Endothelial cell of umbilical vein (primary cell): ENCODE measurements around the gene DIAPH3. TPM values are rescaled to one million over a fixed set of nuclear protein-coding genes. Genes with fewer than 3 reads are reported as not detected.

ENCODE experiments used
- BruUV-seq: library from RNA; stranded (reverse); fragments of 400-500 nt; replicated peaks from 2 replicates; lab custom pipeline; 2021; lab: Mats Ljungman, UMichigan
- CTCF ChIA-PET: fragments of 300-600, 350-600 bp; sonication (Branson Sonifier 250); formaldehyde crosslinking; loops from one replicate; lab custom pipeline; 2021; ENCODE audit warnings: antibody characterized with exemption, inconsistent platforms; lab: Charles Lee
- POLR2A ChIA-PET: fragments of 300-600, 350-600 bp; sonication (Branson Sonifier 250); formaldehyde crosslinking; loops from one replicate; lab custom pipeline; 2021; ENCODE audit warnings: antibody characterized with exemption, inconsistent platforms; lab: Charles Lee
- DNase-seq: peaks from one replicate; pipeline ENCODE4 v3.0.0-alpha.2; 2011; ENCODE audit warnings: low read depth, low spot score
- FAIRE-seq: peaks from 2 replicates; lab custom pipeline; 2011; peaks lifted over from hg19 to GRCh38; lab: Jason Lieb, UNC
- H2AFZ ChIP-seq: 2 replicates; pipeline ENCODE4 v1.6.0; 2012; ENCODE audit warnings: low read depth, low read length, control low read depth, inconsistent platforms
- H3K27ac ChIP-seq: 2 replicates; pipeline ENCODE4 v1.5.1; 2011; ENCODE audit warnings: low read depth, mild to moderate bottlenecking, control low read depth, low read length, moderate library complexity; ENCODE audit not compliant: insufficient read depth
- H3K27me3 ChIP-seq, 2 experiments: 2 replicates each; pipeline versions ENCODE4 v1.6.0 to v1.6.1; 2011; ENCODE audit warnings: low read length in 2 of 2, mixed read lengths in 1 of 2; ENCODE audit not compliant: control insufficient read depth in 2 of 2, insufficient read depth in 2 of 2
- H3K36me3 ChIP-seq, 2 experiments: 2 replicates in 1 of 2; 3 replicates in 1 of 2; pipeline ENCODE4 v1.5.1; 2011; ENCODE audit warnings: low read length in 2 of 2, mild to moderate bottlenecking in 1 of 2, moderate library complexity in 1 of 2; ENCODE audit not compliant: control insufficient read depth in 2 of 2, insufficient read depth in 2 of 2; ENCODE audit errors: extremely low read depth in 1 of 2
- H3K4me1 ChIP-seq: 3 replicates; pipeline ENCODE4 v1.5.1; 2011; ENCODE audit warnings: mild to moderate bottlenecking, low read length; ENCODE audit not compliant: control insufficient read depth, insufficient read depth; ENCODE audit errors: extremely low read depth
- H3K4me2 ChIP-seq: 2 replicates; pipeline ENCODE4 v1.6.1; 2011; ENCODE audit warnings: low read length, control low read depth, mixed read lengths; ENCODE audit not compliant: insufficient read depth
- H3K4me3 ChIP-seq, 3 experiments: fragments of 200-600 bp in 1 of 3; sonication (generic), shearing (Covaris generic) in 1 of 3; replicated peaks in 1 of 3; 2 replicates each; pipeline ENCODE4 v1.5.1; 2011 to 2016; ENCODE audit warnings: control low read depth in 3 of 3, low read length in 3 of 3, mild to moderate bottlenecking in 2 of 3, inconsistent platforms in 1 of 3, low read depth in 1 of 3, moderate library complexity in 1 of 3; ENCODE audit not compliant: insufficient read depth in 1 of 3
- H3K79me2 ChIP-seq: 2 replicates; pipeline ENCODE4 v1.6.0; 2012; ENCODE audit warnings: low read length, inconsistent platforms; ENCODE audit not compliant: control insufficient read depth, insufficient read depth
- H3K9ac ChIP-seq: replicated peaks from 2 replicates; pipeline ENCODE3; 2011; ENCODE audit warnings: low read length, control low read depth; ENCODE audit not compliant: insufficient read depth; ENCODE audit errors: extremely low read depth
- H3K9me1 ChIP-seq: replicated peaks from 3 replicates; pipeline ENCODE4 v1.6.0; 2011; ENCODE audit warnings: mild to moderate bottlenecking, low read length; ENCODE audit not compliant: control insufficient read depth, insufficient read depth; ENCODE audit errors: extremely low read depth
- H3K9me3 ChIP-seq: replicated peaks from 2 replicates; pipeline ENCODE4 v1.5.1; 2012; ENCODE audit warnings: low read length, inconsistent platforms; ENCODE audit not compliant: control insufficient read depth, insufficient read depth
- H4K20me1 ChIP-seq: replicated peaks from 2 replicates; pipeline ENCODE3; 2011; ENCODE audit warnings: mild to moderate bottlenecking, low read length; ENCODE audit not compliant: control insufficient read depth, insufficient read depth; ENCODE audit errors: extremely low read depth
- EZH2 ChIP-seq: IDR thresholded peaks from 2 replicates; pipeline ENCODE4 v1.6.1; 2012; ENCODE audit warnings: borderline replicate concordance, low read depth, mild to moderate bottlenecking, moderate library complexity, low read length, inconsistent platforms; ENCODE audit not compliant: severe bottlenecking
- FOS ChIP-seq: IDR thresholded peaks from 2 replicates; pipeline ENCODE4 v1.6.1; 2011; ENCODE audit warnings: mild to moderate bottlenecking, low read length, moderate library complexity, borderline replicate concordance; ENCODE audit not compliant: insufficient read depth
- GATA2 ChIP-seq: IDR thresholded peaks from 2 replicates; pipeline ENCODE4 v1.7.0; 2011; ENCODE audit warnings: low read depth, mild to moderate bottlenecking, moderate library complexity, mixed read lengths, low read length; ENCODE audit not compliant: insufficient read length, insufficient read depth
- JUN ChIP-seq: IDR thresholded peaks from 2 replicates; pipeline ENCODE4 v1.6.1; 2011; ENCODE audit warnings: borderline replicate concordance, low read depth; ENCODE audit not compliant: insufficient read length, insufficient read depth
- MYC ChIP-seq: IDR thresholded peaks from one replicate; pipeline ENCODE4 v1.6.1; 2011; ENCODE audit warnings: mild to moderate bottlenecking, low read depth, low read length
- POLR2A ChIP-seq: IDR thresholded peaks from 2 replicates; pipeline ENCODE4 v1.6.1; 2012; ENCODE audit warnings: low read depth, mild to moderate bottlenecking, control low read depth, low read length
- POLR2AphosphoS5 ChIP-seq: IDR thresholded peaks from 2 replicates; pipeline ENCODE4 v1.6.1; 2012; ENCODE audit warnings: low read depth, mild to moderate bottlenecking, control low read depth, low read length, moderate library complexity; ENCODE audit not compliant: insufficient read depth
- dilution Hi-C: fragments of 300-500 bp; cut with MboI; formaldehyde crosslinking; loops from one replicate; pipeline ENCODE4 v1.15.0; 2019; ENCODE audit warnings: low sequenced_read_pairs; ENCODE audit not compliant: extremely low pct_ligation_motif_present
- intact Hi-C: fragments of 100-400 bp; cut with micrococcal nuclease; formaldehyde crosslinking; loops from one replicate; pipeline ENCODE4 v1.10.0; 2022
- polyA plus RNA-seq, 4 experiments: library from polyadenylated mRNA; depleted of rRNA in 3 of 4; stranded (reverse) in 3 of 4; unstranded in 1 of 4; fragments of >200 nt; gene quantifications; 2 replicates each; pipeline versions ENCODE4 v1.2.1 to v1.2.3, GENCODE V29; 2011 to 2012; ENCODE audit warnings: missing spikeins in 1 of 4
- total RNA-seq: library from RNA; stranded (reverse); gene quantifications from 2 replicates; pipeline ENCODE4 v1.2.3, GENCODE V29; 2021
- TF ChIP-seq, protein P1 (sequence below): IDR thresholded peaks from 2 replicates; pipeline ENCODE4 v1.6.1; 2011; ENCODE audit not compliant: insufficient read depth, insufficient read length
- TF ChIP-seq, protein P2 (sequence below), 2 donors: IDR thresholded peaks; 1 replicate in 1 of 2; 2 replicates in 1 of 2; pipeline ENCODE4 v1.5.1; 2011; ENCODE audit warnings: low read length in 2 of 2, mild to moderate bottlenecking in 2 of 2, moderate library complexity in 2 of 2, control low read depth in 1 of 2, inconsistent platforms in 1 of 2, low read depth in 1 of 2; ENCODE audit not compliant: insufficient read depth in 1 of 2; ENCODE audit errors: extremely low read depth in 1 of 2

The DIAPH3 gene
- total and polyA plus RNA-seq, 2 donors (not counting 3 experiments of a cell fraction or from before 2014, with no cell fraction given): 9.9 to 44.0 TPM

DNA sequence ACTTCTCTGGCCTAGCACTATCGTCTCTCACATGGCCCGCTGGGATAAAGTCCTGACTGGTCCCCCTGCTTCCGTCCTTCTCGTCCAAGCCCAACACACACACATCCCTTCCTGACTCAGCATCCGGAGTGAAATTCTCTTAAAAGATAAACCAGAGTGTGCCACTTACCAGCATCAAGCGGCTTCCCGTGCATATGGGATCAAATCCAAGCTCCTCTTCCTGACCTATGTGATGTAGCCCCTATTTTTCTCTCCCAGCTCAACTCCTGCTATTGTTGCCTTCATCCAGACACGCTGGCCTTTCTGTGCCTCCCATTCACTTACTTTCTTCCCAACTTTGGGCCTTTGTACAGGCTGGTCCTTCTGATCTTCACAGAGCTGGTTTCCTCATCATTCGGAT, 530.4 kb downstream of the DIAPH3 start:
- peaks cover 27% of the 10 kb centered on the region for H3K4me1 ChIP-seq
- H3K9ac ChIP-seq: peak overlapping the region; percentile 19
- H3K4me3 ChIP-seq: no peak overlapping the region
- POLR2A ChIA-PET: interaction anchor here (1.1 kb wide), 1 partner anchor 101 kb away, joined by 4 read pairs; no protein-coding TSS in a partner anchor
- H3K27me3 ChIP-seq: no peaks in the 10 kb centered on the region
- H2AFZ ChIP-seq: peak overlapping the region; percentile 96
- no peaks in the 10 kb centered on the region for H4K20me1 ChIP-seq
- TF ChIP-seq EZH2 (no peak), JUN (peak; percentile 55), MYC (no peak), POLR2A (no peak), GATA2 (peak; percentile 85), POLR2AphosphoS5 (peak; percentile 66), FOS (peak; percentile 78)
- TF ChIP-seq, protein P1, sequence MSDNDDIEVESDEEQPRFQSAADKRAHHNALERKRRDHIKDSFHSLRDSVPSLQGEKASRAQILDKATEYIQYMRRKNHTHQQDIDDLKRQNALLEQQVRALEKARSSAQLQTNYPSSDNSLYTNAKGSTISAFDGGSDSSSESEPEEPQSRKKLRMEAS: no peak
- TF ChIP-seq, protein P2, sequence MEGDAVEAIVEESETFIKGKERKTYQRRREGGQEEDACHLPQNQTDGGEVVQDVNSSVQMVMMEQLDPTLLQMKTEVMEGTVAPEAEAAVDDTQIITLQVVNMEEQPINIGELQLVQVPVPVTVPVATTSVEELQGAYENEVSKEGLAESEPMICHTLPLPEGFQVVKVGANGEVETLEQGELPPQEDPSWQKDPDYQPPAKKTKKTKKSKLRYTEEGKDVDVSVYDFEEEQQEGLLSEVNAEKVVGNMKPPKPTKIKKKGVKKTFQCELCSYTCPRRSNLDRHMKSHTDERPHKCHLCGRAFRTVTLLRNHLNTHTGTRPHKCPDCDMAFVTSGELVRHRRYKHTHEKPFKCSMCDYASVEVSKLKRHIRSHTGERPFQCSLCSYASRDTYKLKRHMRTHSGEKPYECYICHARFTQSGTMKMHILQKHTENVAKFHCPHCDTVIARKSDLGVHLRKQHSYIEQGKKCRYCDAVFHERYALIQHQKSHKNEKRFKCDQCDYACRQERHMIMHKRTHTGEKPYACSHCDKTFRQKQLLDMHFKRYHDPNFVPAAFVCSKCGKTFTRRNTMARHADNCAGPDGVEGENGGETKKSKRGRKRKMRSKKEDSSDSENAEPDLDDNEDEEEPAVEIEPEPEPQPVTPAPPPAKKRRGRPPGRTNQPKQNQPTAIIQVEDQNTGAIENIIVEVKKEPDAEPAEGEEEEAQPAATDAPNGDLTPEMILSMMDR (IDR thresholded peaks at IDR 0.05; ENCODE audit: extremely low read depth in 1 of 2, insufficient read depth in 1 of 2, low read depth in 1 of 2, low read length in 2 of 2): no peak
- dilution Hi-C loops (no loop called here), intact Hi-C loops (loop anchor here (1.0 to 5.0 kb wide), 5 partner anchors 34 to 234 kb away; no protein-coding TSS in a partner anchor)
- peak overlapping the region; percentile 76 for H3K4me2 ChIP-seq
- peak overlapping the region; percentile 58 for H3K27ac ChIP-seq
- CTCF ChIA-PET: interaction anchor here (0.7 to 1.9 kb wide), 9 partner anchors 20 to 315 kb away, joined by 3 to 7 read pairs (median 3); no protein-coding TSS in a partner anchor
- DNase-seq (peak; percentile 81), FAIRE-seq (peak; percentile 95)
- no peaks in the 10 kb centered on the region for H3K36me3 ChIP-seq
- H3K9me3 ChIP-seq: no peaks in the 10 kb centered on the region
- no peaks in the 10 kb centered on the region for H3K79me2 ChIP-seq
- H3K9me1 ChIP-seq: no peaks in the 10 kb centered on the region
- BruUV-seq: no TSS peak
